Stimulated activated CD8-positive, alpha-beta memory T cell treated with anti-CD3 and anti-CD28 coated beads, Interleukin-15, amount 100 ng/mL, for 1 hour (primary cell): ENCODE data around the gene ADAMTS8.

Source experiments
- DNase-seq: peaks from one replicate; pipeline ENCODE4 v3.0.0-alpha.2; 2020; ENCODE audit warnings: low read depth

ADAMTS8 gene

DNA sequence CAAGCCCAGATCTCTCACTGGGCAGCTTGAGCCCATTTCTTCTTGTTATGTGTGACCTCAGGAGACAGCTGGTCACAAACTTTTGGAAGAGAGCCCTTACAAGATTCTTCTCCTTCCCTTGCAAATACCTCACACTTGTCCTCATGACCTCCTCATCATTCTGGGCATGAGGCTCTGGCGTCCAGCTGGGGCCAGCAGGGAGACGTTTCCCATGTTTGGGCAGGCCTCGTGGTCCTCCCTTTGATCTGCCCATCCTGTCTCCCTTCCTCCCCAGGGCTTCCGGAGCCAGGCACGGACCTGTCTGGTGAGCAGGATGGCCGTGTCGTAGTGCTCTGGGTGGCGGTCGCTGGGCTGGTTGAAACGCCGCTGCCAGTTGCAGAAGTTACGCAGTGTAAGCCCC, 9.7 kb downstream of the ADAMTS8 start:
- no peak for DNase-seq

DNA sequence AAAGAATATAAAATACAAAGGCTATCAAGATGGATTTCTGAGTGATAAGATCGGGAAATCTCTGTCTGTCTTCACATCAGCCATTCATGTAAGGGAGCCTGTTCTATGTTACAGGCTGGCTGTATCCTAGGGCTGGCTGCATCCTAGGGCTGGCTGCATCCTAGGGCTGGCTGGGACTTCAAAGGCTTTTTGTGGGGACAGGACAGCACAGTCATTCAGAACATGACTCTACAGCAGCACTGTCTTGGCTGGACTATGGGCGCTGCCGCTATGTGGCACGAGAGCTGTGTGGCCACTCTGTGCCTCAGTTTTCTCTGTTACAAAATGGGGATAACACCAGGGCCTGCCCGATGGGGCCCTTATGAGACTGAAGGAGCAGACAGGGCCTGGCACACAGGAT, 10.2 kb downstream of the ADAMTS8 start:
- DNase-seq = no peak

DNA sequence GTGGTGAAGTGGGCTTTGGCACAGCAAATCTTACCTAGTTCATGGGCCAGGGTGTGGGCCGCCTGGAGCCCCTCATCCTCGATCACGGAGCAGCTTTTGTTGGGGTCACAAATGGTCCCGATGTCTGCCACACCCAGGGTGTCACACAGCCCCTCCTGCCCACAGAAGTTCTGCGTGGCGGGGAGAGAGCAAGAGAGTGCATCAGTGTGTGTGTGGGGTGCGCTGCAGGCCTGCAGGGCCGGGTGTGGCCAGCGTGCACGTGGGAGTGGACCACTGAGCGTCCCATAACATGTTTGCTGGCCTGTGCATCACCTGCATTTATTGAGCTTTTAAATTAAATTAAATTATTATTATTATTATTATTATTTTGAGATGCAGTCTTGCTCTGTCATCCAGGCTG, 11.5 kb downstream of the ADAMTS8 start:
- DNase-seq = no peak

DNA sequence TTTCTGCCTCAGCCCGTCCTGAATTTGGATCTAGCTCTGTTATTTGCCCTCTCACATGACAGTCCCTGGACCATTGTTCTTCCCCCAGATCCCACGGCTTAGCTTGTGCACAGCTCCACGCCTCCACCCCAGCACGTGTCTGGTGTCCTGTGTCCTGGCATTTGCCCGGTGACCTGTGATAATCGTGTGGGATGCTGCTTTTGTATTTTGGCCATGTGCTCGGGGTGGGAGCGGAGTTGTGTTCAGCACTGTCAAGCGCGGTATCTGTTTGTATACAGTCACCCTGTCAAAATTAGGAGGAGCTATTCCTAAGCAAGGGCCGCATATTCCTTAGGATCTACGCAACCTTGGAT, 11.9 kb downstream of the ADAMTS8 start:
- DNase-seq = no peak

GRCh38 chr11:130415731-130416529, 12.5 kb downstream of the ADAMTS8 start:
- no peak for DNase-seq

DNA sequence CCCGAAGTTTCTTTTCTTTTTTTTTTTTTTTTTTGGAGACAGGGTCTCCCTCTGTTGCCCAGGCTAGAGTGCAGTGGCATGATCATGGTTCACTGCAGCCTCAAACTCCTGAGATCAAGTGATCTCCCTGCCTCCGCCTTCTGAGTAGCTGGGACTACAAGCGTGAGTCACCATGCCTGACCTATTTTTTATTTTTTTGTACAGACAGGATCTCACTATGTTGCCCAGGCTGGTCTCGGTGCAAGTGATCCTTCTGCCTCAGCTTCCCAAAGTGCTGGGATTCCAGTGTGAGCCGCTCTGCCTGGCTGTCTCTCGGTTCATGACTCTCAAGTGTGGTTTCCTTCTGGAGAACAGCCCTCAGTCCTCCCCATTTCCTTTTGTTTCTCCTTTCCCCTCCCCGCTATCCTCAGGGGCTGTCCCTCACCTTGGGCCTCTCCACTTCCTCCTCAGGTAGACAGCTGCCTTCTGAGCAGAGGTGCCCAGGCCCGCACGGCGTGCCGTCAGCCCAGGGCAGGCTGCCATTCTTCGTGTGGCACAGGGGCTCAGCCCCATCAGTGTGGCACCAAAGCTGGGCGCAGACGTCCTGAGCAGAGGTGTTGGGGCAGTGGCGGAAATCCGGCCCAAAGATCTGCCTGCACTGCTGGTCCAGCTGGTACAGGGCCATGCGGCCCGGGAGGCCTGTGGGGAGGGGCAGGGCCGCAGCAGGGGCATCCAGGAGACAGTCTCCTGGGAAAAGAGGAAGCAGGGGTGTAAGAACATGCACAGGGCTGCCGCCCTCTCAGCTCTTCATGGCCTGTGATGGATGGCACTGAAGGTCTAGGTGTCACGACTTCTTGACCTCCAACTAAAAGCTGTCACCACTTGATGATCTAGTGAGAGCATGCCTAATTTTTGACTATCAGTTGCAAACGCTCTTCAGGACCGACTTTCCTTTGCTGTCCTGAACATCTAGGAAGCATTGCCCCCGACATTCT, 14.0 kb downstream of the ADAMTS8 start:
- no peak for DNase-seq

DNA sequence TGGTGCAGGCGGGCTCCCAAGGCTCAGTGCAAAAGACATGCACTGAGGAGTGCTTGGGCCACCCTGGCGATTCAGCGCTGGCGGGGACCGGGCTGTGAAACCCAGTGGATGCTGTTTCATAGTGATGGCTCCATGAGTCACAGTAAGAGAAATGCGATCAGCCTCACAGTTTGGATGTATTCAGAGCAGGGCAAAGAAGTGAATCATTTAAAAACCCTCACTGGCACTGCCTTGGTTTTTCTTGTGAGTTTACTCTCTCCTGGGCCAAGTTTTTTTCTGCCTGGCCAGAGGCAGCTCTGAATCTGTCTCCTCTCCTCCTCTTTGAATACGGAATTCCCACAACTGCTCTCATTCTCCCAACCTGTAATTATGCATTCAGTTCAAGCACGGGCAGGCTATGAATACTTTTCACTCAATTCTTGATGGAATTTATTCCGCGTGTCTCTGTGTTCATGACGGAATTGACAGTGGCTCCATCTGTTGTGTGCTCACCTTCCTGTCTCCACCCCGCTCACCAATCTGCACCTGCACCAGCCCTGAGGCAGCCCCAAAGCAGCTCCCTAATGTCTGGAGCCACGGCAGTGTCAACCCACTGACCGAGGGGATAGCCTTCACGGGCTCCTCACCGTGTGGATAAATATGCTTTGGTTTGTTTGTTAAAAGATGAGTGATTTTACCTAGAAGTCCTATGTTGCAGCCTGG, 14.9 kb downstream of the ADAMTS8 start:
- DNase-seq = no peak

- no peak for DNase-seq
Observed at GRCh38 chr11:130411223-130411622, 17.2 kb downstream of the ADAMTS8 start.

DNA sequence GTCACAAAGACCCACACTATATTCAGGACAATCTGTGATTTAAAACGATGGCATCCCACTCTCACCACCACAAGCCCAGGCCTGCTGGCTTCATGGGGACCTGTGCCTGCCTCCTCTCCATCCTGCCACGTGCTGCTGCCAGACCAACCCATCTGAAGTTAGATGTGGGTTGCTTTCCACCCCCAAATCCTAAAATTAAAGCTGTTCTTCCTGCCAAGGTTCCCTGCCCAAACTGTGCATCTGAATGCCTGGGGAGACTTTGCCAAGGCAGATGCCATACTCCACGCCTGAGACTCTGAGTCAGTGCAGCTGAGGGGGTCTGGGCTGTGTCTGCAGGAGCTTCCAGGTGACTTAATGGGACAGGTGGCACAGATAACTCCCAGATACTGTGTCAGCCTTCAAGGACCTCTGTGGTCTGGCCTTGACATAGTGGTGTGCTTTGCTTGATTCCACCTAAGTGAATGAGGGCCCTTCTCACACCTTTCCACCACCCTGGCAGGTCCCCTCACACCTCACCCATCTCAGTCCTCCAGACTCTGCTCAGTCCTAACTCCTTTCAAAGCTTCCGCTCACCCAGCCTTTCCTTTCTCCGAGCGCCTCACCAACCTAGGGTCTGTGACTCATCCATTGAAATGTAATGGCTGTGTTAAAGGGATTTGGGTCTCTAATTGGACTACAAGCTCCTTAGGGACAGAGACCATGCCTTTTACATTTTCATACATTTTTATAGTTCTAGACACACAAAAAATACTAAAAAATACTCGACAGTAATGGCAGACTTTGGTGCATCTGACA, 18.6 kb downstream of the ADAMTS8 start:
- DNase-seq = no peak

GRCh38 chr11:130408901-130409300, 19.5 kb downstream of the ADAMTS8 start:
- DNase-seq = no peak

DNA sequence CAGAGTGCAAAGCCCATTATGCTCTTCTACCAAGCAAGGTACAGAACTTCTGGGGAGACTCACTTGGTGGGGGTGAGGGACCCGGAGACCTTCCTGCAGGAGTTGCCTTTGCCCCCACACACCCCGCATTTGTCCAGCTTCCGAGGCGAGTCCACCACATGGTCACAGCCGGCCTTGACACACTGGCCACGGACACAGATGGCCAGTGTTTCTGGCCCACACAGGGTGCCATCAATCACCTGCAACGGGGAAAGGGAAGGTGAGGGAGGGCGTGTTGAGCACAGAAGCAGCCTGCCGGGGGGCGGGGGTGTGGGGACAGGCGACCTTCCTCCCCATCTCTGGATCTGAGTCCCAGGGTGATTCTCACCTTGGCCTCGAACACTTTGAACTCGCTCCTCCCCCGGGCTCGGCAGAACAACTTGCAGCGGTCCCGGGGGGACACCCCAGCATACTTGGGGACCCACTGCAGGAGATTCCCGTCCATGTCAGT, 20.0 kb downstream of the ADAMTS8 start:
- DNase-seq = no peak

- DNase-seq = no peak
Observed at GRCh38 chr11:130407978-130408377, 20.4 kb downstream of the ADAMTS8 start.

DNA sequence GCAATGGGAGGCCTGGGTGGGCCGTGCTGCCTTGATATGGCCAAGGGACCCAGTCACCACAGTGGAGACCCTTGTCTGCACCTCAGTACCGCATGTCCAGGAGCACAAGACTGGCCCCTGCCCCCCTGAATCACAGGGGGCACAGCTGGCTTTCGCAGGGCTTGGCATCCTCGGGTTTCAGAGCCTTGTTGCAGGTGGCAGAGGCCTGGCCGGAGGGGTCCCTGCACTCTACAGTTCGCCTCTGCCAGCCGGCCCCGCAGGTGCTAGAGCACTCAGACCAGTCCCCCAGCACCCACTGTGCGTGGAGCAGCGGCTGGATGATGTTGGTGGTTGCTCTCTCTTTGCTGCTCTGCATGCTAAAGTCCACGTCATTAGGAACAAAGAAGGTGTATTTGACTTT, 23.0 kb downstream of the ADAMTS8 start:
- no peak for DNase-seq

- DNase-seq = no peak
Observed at GRCh38 chr11:130404727-130405126, 23.7 kb downstream of the ADAMTS8 start.

DNA sequence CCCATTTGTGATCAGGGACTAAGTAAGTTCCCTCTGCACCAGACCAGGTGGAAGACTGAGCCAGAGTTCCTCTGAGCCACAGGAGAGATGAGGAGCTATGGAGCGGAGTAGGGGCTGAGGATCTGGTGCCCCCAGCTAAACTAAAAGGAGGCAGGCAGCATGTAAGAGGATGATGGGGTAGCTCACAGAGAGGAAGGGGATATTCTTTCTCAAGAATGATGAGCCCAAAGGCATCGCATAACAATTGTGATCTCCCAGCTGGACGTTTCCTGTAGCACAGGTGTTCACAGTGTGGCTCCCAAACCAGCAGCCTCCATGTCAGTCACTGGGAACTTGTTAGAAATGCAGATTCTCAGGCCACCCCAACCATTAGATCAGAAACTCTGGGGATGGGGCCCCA, 24.4 kb downstream of the ADAMTS8 start:
- DNase-seq = no peak

- DNase-seq = no peak
Observed at GRCh38 chr11:130403271-130403804, 25.1 kb downstream of the ADAMTS8 start.

- DNase-seq = no peak
Observed at GRCh38 chr11:130402570-130402969, 25.8 kb downstream of the ADAMTS8 start.

DNA sequence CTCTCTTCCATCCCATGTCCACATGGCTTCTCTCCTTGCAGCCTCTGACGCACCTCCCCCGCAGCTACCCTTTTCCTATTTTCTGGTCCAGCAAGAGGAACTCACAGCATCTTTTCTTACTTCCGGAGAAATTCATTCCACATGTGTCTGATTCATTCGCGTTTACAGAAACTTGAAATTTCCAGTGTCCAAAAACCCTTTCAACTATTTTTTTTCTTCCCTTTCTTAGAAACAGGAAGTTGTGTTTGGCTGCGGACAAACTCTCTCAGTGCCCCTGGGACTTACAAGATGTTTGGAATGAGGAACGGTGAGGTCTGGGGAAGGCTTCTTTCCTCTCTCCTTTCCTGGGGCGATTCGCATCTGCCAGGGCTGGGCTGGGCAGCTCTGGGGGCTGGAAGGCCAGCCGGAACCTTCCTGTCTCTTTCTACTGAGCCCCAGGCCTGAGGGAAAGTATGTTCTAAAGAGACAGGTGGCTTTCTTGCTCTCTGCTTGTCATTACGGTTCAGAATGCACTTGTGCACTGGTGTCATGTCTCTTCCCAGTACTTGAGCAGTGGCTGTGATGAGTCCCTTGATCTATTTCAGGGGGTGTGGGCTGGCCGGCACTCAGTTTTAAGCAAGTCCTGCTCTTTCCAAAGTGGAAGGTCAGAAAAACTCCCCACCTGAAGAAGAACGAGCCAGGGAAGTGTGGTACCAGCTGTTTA, 27.5 kb downstream of the ADAMTS8 start:
- no peak for DNase-seq

DNA sequence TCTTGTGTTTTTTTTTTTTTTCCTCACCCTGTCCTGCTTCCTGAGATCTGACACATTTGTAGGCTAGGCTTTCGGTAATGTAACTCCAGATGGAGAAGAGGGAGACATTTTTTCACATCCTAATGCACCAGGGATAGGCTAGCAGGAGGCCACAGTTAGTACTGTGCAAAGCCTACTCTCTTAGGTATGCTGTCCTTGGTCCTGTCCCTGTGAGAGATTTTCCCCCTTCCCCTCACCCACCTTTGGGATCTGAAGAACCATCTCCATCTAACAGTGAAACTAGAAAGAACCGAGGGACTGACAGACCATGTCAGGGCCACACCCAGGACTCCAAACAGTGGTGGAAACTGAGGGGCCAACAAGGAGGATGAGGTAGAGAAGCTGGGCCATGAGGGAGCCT, 29.2 kb downstream of the ADAMTS8 start:
- no peak for DNase-seq

DNA sequence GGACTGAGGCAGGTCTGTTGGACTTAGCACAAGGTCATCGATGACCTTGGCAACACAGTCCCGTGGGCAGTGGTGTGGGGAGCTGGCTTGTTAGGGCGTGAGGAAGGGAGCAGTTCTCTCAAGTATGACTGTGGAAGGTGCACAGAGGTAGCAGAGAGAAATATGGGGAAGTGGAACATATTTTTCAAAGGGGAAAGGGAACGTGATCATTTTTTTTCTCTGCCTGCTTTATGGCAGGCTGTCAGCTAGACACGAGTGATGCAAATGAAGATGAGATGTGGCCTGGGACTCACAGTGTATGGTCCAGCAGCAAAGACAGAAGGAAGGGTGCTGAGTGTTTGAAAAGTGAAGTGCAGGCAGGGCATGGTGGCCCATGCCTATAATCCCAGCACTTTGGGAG, 30.6 kb downstream of the ADAMTS8 start:
- no peak for DNase-seq

- no peak for DNase-seq
Observed at GRCh38 chr11:130396965-130397364, 31.4 kb downstream of the ADAMTS8 start.
